AG04449 (cell line): ENCODE measurements around the gene SLC22A14.

Experiments used
- CTCF ChIA-PET: fragments of 350-600 bp; formaldehyde crosslinking; extraction: SDS; loops from one replicate; lab custom pipeline; 2021; ENCODE audit warnings: antibody characterized with exemption; lab: Yijun Ruan, JAX
- POLR2A ChIA-PET: fragments of 400-600, 350-600 bp; formaldehyde crosslinking; extraction: SDS; loops from one replicate; lab custom pipeline; 2020; ENCODE audit warnings: antibody characterized with exemption, inconsistent platforms; lab: Yijun Ruan, JAX
- DNase-seq: peaks from one replicate; pipeline ENCODE4 v3.0.0-alpha.2; 2010; ENCODE audit warnings: low read depth, low spot score
- H3K4me3 ChIP-seq: 2 replicates; pipeline ENCODE4 v1.5.1; 2011; ENCODE audit warnings: low read depth, mild to moderate bottlenecking, control low read depth, low read length
- CTCF ChIP-seq: IDR thresholded peaks from one replicate; pipeline ENCODE4 v1.5.1; 2011; ENCODE audit warnings: mild to moderate bottlenecking, moderate library complexity, low read length, control low read depth, inconsistent platforms; ENCODE audit not compliant: insufficient read depth; ENCODE audit errors: missing control alignments

SLC22A14 gene

GRCh38 chr3:38257583-38257982 lies 24.5 kb upstream of the SLC22A14 start:
- TF ChIP-seq CTCF, result no peak
- DNase-seq, result no peak
- POLR2A ChIA-PET, result no interaction called here
- H3K4me3 ChIP-seq, result no peak overlapping the region
- CTCF ChIA-PET, result interaction anchor here (0.8 kb wide), 2 partner anchors 24 to 124 kb away, joined by 3 read pairs; no protein-coding TSS in a partner anchor

GRCh38 chr3:38260474-38260873 lies 21.6 kb upstream of the SLC22A14 start:
- POLR2A ChIA-PET, result no interaction called here
- no peak overlapping the region for H3K4me3 ChIP-seq
- DNase-seq, result no peak
- CTCF ChIA-PET, result no interaction called here
- no peak for TF ChIP-seq CTCF

GRCh38 chr3:38264353-38264771 lies 17.7 kb upstream of the SLC22A14 start:
- no peak for TF ChIP-seq CTCF
- ChIA-PET POLR2A (interaction anchor here (0.6 kb wide), 1 partner anchor 11 kb away, joined by 3 read pairs; no protein-coding TSS in a partner anchor), CTCF (interaction anchor here (1.2 to 1.3 kb wide), 3 partner anchors 17 to 226 kb away, joined by 3 read pairs; no protein-coding TSS in a partner anchor)
- DNase-seq, result no peak
- no peak overlapping the region for H3K4me3 ChIP-seq

GRCh38 chr3:38264779-38265178 lies 17.3 kb upstream of the SLC22A14 start:
- POLR2A ChIA-PET, result interaction anchor here (0.6 kb wide), 1 partner anchor 10 kb away, joined by 3 read pairs; no protein-coding TSS in a partner anchor
- TF ChIP-seq CTCF, result no peak
- CTCF ChIA-PET, result interaction anchor here (1.2 to 1.4 kb wide), 3 partner anchors 18 to 134 kb away, joined by 3 read pairs; no protein-coding TSS in a partner anchor
- H3K4me3 ChIP-seq, result no peak overlapping the region
- no peak for DNase-seq

- no peak within 1 kb of the TSS for H3K4me3 ChIP-seq
- ChIA-PET POLR2A (no interaction called here), CTCF (interaction anchor here (1.4 kb wide), 1 partner anchor 135 kb away, joined by 3 read pairs; no protein-coding TSS in a partner anchor)
- no peak for TF ChIP-seq CTCF
- no peak for DNase-seq
Observed at GRCh38 chr3:38265604-38266307, 16.3 kb upstream of the SLC22A14 start, which contains the start of gene SLC22A13. TSS of gene SLC22A13 (plus strand) at chr3:38265812. CDS start at chr3:38265861, 49 bp downstream.

- ChIA-PET CTCF (no interaction called here), POLR2A (no interaction called here)
- DNase-seq, result no peak
- TF ChIP-seq CTCF, result no peak
- H3K4me3 ChIP-seq, result no peak overlapping the region
Observed at GRCh38 chr3:38266810-38267209, 15.3 kb upstream of the SLC22A14 start.
